GM12878 (cell line): ENCODE measurements around the gene PNLDC1. TPM values are rescaled to one million over a fixed set of nuclear protein-coding genes. Genes with fewer than 3 reads are reported as not detected.

Experiments
- BCLAF1 ChIP-seq: fragments of 450-650 bp; IDR thresholded peaks from 2 replicates; pipeline ENCODE4 v1.6.1; 2017; ENCODE audit warnings: antibody characterized with exemption, mild to moderate bottlenecking, moderate library complexity
- EED ChIP-seq: sonication (generic); IDR thresholded peaks from 2 replicates; pipeline ENCODE4 v1.6.1; 2016; ENCODE audit warnings: antibody characterized with exemption, low read depth
- FOXM1 ChIP-seq: IDR thresholded peaks from 2 replicates; pipeline ENCODE4 v1.6.1; 2012; ENCODE audit warnings: low read depth, mild to moderate bottlenecking, inconsistent platforms, low read length, moderate library complexity
- HSF1 ChIP-seq: fragments of 150-350 bp; IDR thresholded peaks from 2 replicates; pipeline ENCODE4 v1.6.1; 2014; ENCODE audit warnings: mild to moderate bottlenecking, low read depth, low read length
- IRF3 ChIP-seq: fragments of 450-650 bp; IDR thresholded peaks from 2 replicates; pipeline ENCODE4 v1.6.1; 2014; ENCODE audit warnings: mild to moderate bottlenecking
- MEF2A ChIP-seq: IDR thresholded peaks from 2 replicates; pipeline ENCODE4 v1.6.1; 2011; ENCODE audit warnings: low read depth, mild to moderate bottlenecking, low read length, moderate library complexity; ENCODE audit not compliant: insufficient read depth
- MTA2 ChIP-seq: fragments of 450-650 bp; IDR thresholded peaks from 2 replicates; pipeline ENCODE4 v1.6.1; 2016; ENCODE audit warnings: low read depth, mild to moderate bottlenecking, moderate library complexity
- NFIC ChIP-seq: IDR thresholded peaks from 2 replicates; pipeline ENCODE4 v1.6.1; 2012; ENCODE audit warnings: low read depth, mild to moderate bottlenecking, inconsistent platforms, low read length, moderate library complexity
- NR2C1 ChIP-seq: fragments of 450-650 bp; IDR thresholded peaks from 2 replicates; pipeline ENCODE4 v1.6.1; 2017; ENCODE audit warnings: antibody characterized with exemption, mild to moderate bottlenecking, moderate library complexity
- NR2F1 ChIP-seq: fragments of 450-650 bp; conservative IDR thresholded peaks from 2 replicates; pipeline ENCODE4 v1.6.1; 2017; ENCODE audit warnings: mild to moderate bottlenecking
- POLR2AphosphoS2 ChIP-seq: IDR thresholded peaks from 2 replicates; pipeline ENCODE4 v1.6.1; 2011; ENCODE audit warnings: low read depth, mild to moderate bottlenecking, low read length, improper control_type of control experiment, moderate library complexity
- RAD21 ChIP-seq: IDR thresholded peaks from 2 replicates; pipeline ENCODE4 v1.6.1; 2011; ENCODE audit warnings: mild to moderate bottlenecking, low read depth, low read length, moderate library complexity; ENCODE audit not compliant: insufficient read depth
- RCOR1 ChIP-seq: conservative IDR thresholded peaks from 2 replicates; pipeline ENCODE4 v1.6.1; 2012; ENCODE audit warnings: low read depth, low read length, improper control_type of control experiment
- RUNX3 ChIP-seq: IDR thresholded peaks from 2 replicates; pipeline ENCODE4 v1.6.1; 2012; ENCODE audit warnings: low read length, inconsistent platforms
- SKIL ChIP-seq: fragments of 450-650 bp; IDR thresholded peaks from 2 replicates; pipeline ENCODE4 v1.6.1; 2017; ENCODE audit warnings: mild to moderate bottlenecking, low read depth, inconsistent platforms; ENCODE audit not compliant: poor library complexity, severe bottlenecking
- SMARCA5 ChIP-seq: fragments of 450-650 bp; IDR thresholded peaks from 2 replicates; pipeline ENCODE4 v1.6.1; 2017; ENCODE audit warnings: mild to moderate bottlenecking
- TAF1 ChIP-seq: IDR thresholded peaks from 2 replicates; pipeline ENCODE4 v1.6.1; 2011; ENCODE audit warnings: mild to moderate bottlenecking, low read depth, low read length, borderline replicate concordance
- TARDBP ChIP-seq: IDR thresholded peaks from 2 replicates; pipeline ENCODE4 v1.6.1; 2016; ENCODE audit warnings: borderline replicate concordance
- ZBTB4 ChIP-seq: fragments of 450-650 bp; formaldehyde crosslinking; IDR thresholded peaks from 2 replicates; pipeline ENCODE4 v1.4.0; 2022; ENCODE audit warnings: mild to moderate bottlenecking, moderate library complexity
- polyA plus RNA-seq, 11 experiments: library from polyadenylated mRNA; depleted of rRNA in 4 of 11; unstranded in 6 of 11; stranded (reverse) in 5 of 11; fragments of >200 nt; fragmentation: Nextera tagmentation in 4 of 11; fragmentation: Illumina TruSeq in 1 of 11; extraction: Ambion mirVana in 4 of 11; extraction: Trizol in 1 of 11; gene quantifications; 1 replicate in 1 of 11; 2 replicates in 10 of 11; pipeline versions ENCODE4 v1.2.1 to v1.2.3, GENCODE V29; 2011 to 2016; ENCODE audit warnings: inconsistent platforms in 2 of 11, missing spikeins in 2 of 11, low read depth in 1 of 11
- total RNA-seq, 4 experiments: library from RNA; depleted of rRNA in 3 of 4; stranded (reverse); fragments of >200 nt in 3 of 4; fragmentation: Illumina TruSeq in 1 of 4; extraction: Trizol in 1 of 4; gene quantifications; 2 replicates each; pipeline versions ENCODE4 v1.2.1 to v1.2.3, GENCODE V29; 2013 to 2021

Gene PNLDC1
- total and polyA plus RNA-seq, 10 of the 15 experiments (the other 5 are each of a cell fraction or from before 2014, with no cell fraction given), result 0.06 to 0.25 (median 0.09) TPM; not detected in 2

GRCh38 chr6:159789377-159790148, 10.5 kb upstream of the PNLDC1 start, which contains the start of gene TCP1 (continued):
- TF ChIP-seq TAF1 (peak; percentile 96), MTA2 (no peak), BCLAF1 (no peak), NR2F1 (no peak), NFIC (no peak), IRF3 (no peak), NR2C1 (no peak; the same call in 1 of the 2 replicates), TARDBP (no peak), FOXM1 (0 out of 2 replicates have a peak, but pooled peaks have one; percentile 7), EED (peak; percentile 59), RAD21 (no peak), SKIL (no peak), HSF1 (peak; percentile 100), POLR2AphosphoS2 (peak; percentile 83; the same call in 1 of the 2 replicates), SMARCA5 (no peak; the same call in 1 of the 2 replicates), ZBTB4 (CRISPR knock-in tag) (no peak), RUNX3 (peak; percentile 63), MEF2A (no peak), RCOR1 (no peak)
